H9 (cell line): Measurements from ENCODE around the gene PDGFRB. TPM values are rescaled to one million over a fixed set of nuclear protein-coding genes. Genes with fewer than 3 reads are reported as not detected.

Source experiments
- DNase-seq: peaks from one replicate; pipeline ENCODE4 v3.0.0-alpha.2; 2017
- H2AFZ ChIP-seq: one replicate; pipeline ENCODE4 v1.6.1; 2013; ENCODE audit warnings: mild to moderate bottlenecking, low read length, control low read depth, moderate library complexity
- H2AK5ac ChIP-seq: 2 replicates; pipeline ENCODE4 v1.6.1; 2013; ENCODE audit warnings: low read length, control low read depth, mixed read lengths; ENCODE audit not compliant: insufficient read length
- H2BK120ac ChIP-seq: one replicate; pipeline ENCODE4 v1.6.1; 2013; ENCODE audit warnings: low read depth, mild to moderate bottlenecking, low read length, control low read depth, inconsistent platforms; ENCODE audit not compliant: poor library complexity, severe bottlenecking
- H2BK12ac ChIP-seq: 2 replicates; pipeline ENCODE4 v1.6.1; 2013; ENCODE audit warnings: low read length, control low read depth, mixed read lengths, low read depth; ENCODE audit not compliant: insufficient read length
- H2BK15ac ChIP-seq: 2 replicates; pipeline ENCODE4 v1.6.1; 2013; ENCODE audit warnings: low read depth, low read length, control low read depth
- H2BK20ac ChIP-seq: one replicate; pipeline ENCODE4 v1.6.1; 2013; ENCODE audit warnings: low read depth, mild to moderate bottlenecking, low read length, control low read depth, inconsistent platforms; ENCODE audit not compliant: poor library complexity, severe bottlenecking
- H2BK5ac ChIP-seq: 2 replicates; pipeline ENCODE4 v1.6.1; 2013; ENCODE audit warnings: low read length, control low read depth, mixed read lengths; ENCODE audit not compliant: insufficient read length
- H3K14ac ChIP-seq: 2 replicates; pipeline ENCODE4 v1.6.1; 2013; ENCODE audit warnings: low read length, control low read depth; ENCODE audit not compliant: insufficient read depth
- H3K18ac ChIP-seq: 2 replicates; pipeline ENCODE4 v1.6.1; 2013; ENCODE audit warnings: low read depth, mild to moderate bottlenecking, mixed read lengths, low read length, control low read depth; ENCODE audit not compliant: insufficient read length
- H3K23ac ChIP-seq: 2 replicates; pipeline ENCODE4 v1.6.1; 2013; ENCODE audit warnings: low read length, control low read depth, mixed read lengths, low read depth; ENCODE audit not compliant: insufficient read length
- H3K23me2 ChIP-seq: 2 replicates; pipeline ENCODE4 v1.6.1; 2013; ENCODE audit warnings: low read depth, mild to moderate bottlenecking, mixed read lengths, low read length, control low read depth; ENCODE audit not compliant: insufficient read length, poor library complexity, severe bottlenecking
- H3K27ac ChIP-seq: 2 replicates; pipeline ENCODE4 v1.5.1; 2013; ENCODE audit warnings: low read length, control low read depth, mixed read lengths, low read depth; ENCODE audit not compliant: insufficient read length
- H3K27me3 ChIP-seq: 2 replicates; pipeline ENCODE4 v1.6.1; 2013; ENCODE audit warnings: low read length, control low read depth, inconsistent platforms; ENCODE audit not compliant: insufficient read depth
- H3K4ac ChIP-seq: 2 replicates; pipeline ENCODE4 v1.6.1; 2013; ENCODE audit warnings: low read depth, mild to moderate bottlenecking, control low read depth, inconsistent platforms, low read length, moderate library complexity
- H3K4me1 ChIP-seq: 2 replicates; pipeline ENCODE4 v1.6.1; 2013; ENCODE audit warnings: low read length, control low read depth, inconsistent platforms; ENCODE audit not compliant: insufficient read depth
- H3K4me2 ChIP-seq: 2 replicates; pipeline ENCODE4 v1.6.1; 2013; ENCODE audit warnings: low read length, control low read depth, mixed read lengths; ENCODE audit not compliant: insufficient read length, insufficient read depth
- H3K56ac ChIP-seq: 2 replicates; pipeline ENCODE4 v1.6.1; 2013; ENCODE audit warnings: low read depth, mild to moderate bottlenecking, mixed read lengths, low read length, control low read depth; ENCODE audit not compliant: insufficient read length
- H3K79me1 ChIP-seq: 2 replicates; pipeline ENCODE4 v1.6.1; 2013; ENCODE audit warnings: low read depth, mild to moderate bottlenecking, moderate library complexity, low read length, control low read depth, inconsistent platforms; ENCODE audit not compliant: insufficient read depth, poor library complexity, severe bottlenecking
- H3K79me2 ChIP-seq: 2 replicates; pipeline ENCODE4 v1.6.1; 2013; ENCODE audit warnings: low read length, control low read depth, inconsistent platforms; ENCODE audit not compliant: insufficient read depth
- H3K9ac ChIP-seq: 2 replicates; pipeline ENCODE4 v1.6.1; 2013; ENCODE audit warnings: low read length, control low read depth, mixed read lengths; ENCODE audit not compliant: insufficient read length; ENCODE audit errors: extremely low read depth
- H3K9me3 ChIP-seq: one replicate; pipeline ENCODE4 v1.6.1; 2013; ENCODE audit warnings: low read depth, low read length, inconsistent platforms; ENCODE audit not compliant: control insufficient read depth
- H3T11ph ChIP-seq: one replicate; pipeline ENCODE4 v1.6.1; 2013; ENCODE audit warnings: mild to moderate bottlenecking, low read length, control low read depth, inconsistent platforms
- H4K20me1 ChIP-seq: one replicate; pipeline ENCODE4 v1.6.1; 2013; ENCODE audit not compliant: control insufficient read depth, insufficient read length, insufficient read depth
- H4K5ac ChIP-seq: 2 replicates; pipeline ENCODE4 v1.6.1; 2013; ENCODE audit warnings: low read depth, mild to moderate bottlenecking, mixed read lengths, low read length, control low read depth; ENCODE audit not compliant: insufficient read length
- H4K8ac ChIP-seq: replicated peaks from 2 replicates; pipeline ENCODE4 v1.6.1; 2013; ENCODE audit warnings: low read length, control low read depth, mixed read lengths, low read depth; ENCODE audit not compliant: insufficient read length
- H4K91ac ChIP-seq: 2 replicates; pipeline ENCODE4 v1.6.1; 2013; ENCODE audit warnings: low read depth, mild to moderate bottlenecking, moderate library complexity, mixed read lengths, low read length, control low read depth; ENCODE audit not compliant: insufficient read length
- H3K27ac Mint-ChIP-seq, 3 experiments: 2 replicates in 2 of 3; 3 replicates in 1 of 3; pipeline ENCODE4 v1.8.0; 2020 to 2021; ENCODE audit warnings: mixed read lengths in 3 of 3, mild to moderate bottlenecking in 1 of 3, moderate library complexity in 1 of 3
- H3K27me3 Mint-ChIP-seq: 2 replicates; pipeline ENCODE4 v1.8.0; 2021; ENCODE audit warnings: low read depth, mild to moderate bottlenecking, moderate library complexity, mixed read lengths
- H3K36me3 Mint-ChIP-seq, 3 experiments: 2 replicates in 2 of 3; 3 replicates in 1 of 3; pipeline ENCODE4 v1.8.0; 2020 to 2021; ENCODE audit warnings: low read depth in 3 of 3, mixed read lengths in 3 of 3; ENCODE audit not compliant: insufficient read depth in 1 of 3
- H3K4me1 Mint-ChIP-seq, 2 experiments: 2 replicates each; pipeline ENCODE4 v1.8.0; 2020; ENCODE audit warnings: mixed read lengths in 2 of 2
- H3K4me3 Mint-ChIP-seq, 2 experiments: 2 replicates in 1 of 2; 3 replicates in 1 of 2; pipeline ENCODE4 v1.8.0; 2020 to 2021; ENCODE audit warnings: mild to moderate bottlenecking in 2 of 2, mixed read lengths in 2 of 2, moderate library complexity in 1 of 2
- H3K9me3 Mint-ChIP-seq, 2 experiments: 2 replicates in 1 of 2; 3 replicates in 1 of 2; pipeline ENCODE4 v1.8.0; 2020; ENCODE audit warnings: mild to moderate bottlenecking in 2 of 2, mixed read lengths in 2 of 2, moderate library complexity in 1 of 2
- WGBS: extraction: QIAGEN DNeasy Blood & Tissue Kit; methylation state at CpG from one replicate; pipeline ENCODE4 v1.1.7; 2013; ENCODE audit warnings: missing lambda C conversion rate, low lambda C conversion rate, mixed read lengths; ENCODE audit not compliant: insufficient read length; ENCODE audit errors: extremely low coverage; 5-methylcytosine and 5-hydroxymethylcytosine counted together
- total RNA-seq: library from RNA; stranded (reverse); gene quantifications from 2 replicates; pipeline ENCODE4 v1.2.1, GENCODE V29; 2021
- TF ChIP-seq, protein P1 (sequence below): fragments of 200-600 bp; sonication (generic); conservative IDR thresholded peaks from 3 replicates; pipeline ENCODE4 v1.8.0; 2021; ENCODE audit warnings: antibody characterized with exemption, mild to moderate bottlenecking

The PDGFRB gene
- total RNA-seq, 1 experiment from 2014 or later, result 2.2 TPM

DNA sequence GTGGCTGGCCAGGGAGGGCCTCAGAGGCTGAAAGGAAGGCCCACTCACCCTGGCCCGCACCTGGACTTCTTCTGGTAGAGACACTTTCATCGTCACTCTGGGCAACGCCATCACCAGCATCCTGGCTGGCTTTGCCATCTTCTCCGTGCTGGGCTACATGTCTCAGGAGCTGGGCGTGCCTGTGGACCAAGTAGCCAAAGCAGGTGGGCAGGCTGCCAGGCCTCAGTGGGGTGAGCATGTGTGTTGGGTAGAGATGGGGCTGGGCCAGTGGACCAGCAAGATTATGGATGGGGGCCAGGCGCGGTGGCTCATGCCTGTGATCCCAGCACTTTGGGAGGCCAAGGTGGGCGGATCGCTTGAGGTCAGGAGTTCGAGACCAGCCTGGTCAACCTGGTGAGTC, 46.9 kb upstream of the PDGFRB start:
- Mint-ChIP-seq H3K4me3 (no peak overlapping the region), H3K27ac (no peak overlapping the region), H3K36me3 (no peaks in the 10 kb centered on the region), H3K27me3 (peaks cover 39% of the 10 kb centered on the region), H3K9me3 (no peaks in the 10 kb centered on the region; a peak in 1 of 5 replicates), H3K4me1 (peaks cover 0 to 7% of the 10 kb centered on the region in 2 experiments; a peak in 2 of 4 replicates)
- H3K4ac ChIP-seq, result no peak overlapping the region
- H3K14ac ChIP-seq, result no peak overlapping the region
- H3T11ph ChIP-seq, result no peak overlapping the region
- no peak overlapping the region for H3K23ac ChIP-seq
- TF ChIP-seq, protein P1, sequence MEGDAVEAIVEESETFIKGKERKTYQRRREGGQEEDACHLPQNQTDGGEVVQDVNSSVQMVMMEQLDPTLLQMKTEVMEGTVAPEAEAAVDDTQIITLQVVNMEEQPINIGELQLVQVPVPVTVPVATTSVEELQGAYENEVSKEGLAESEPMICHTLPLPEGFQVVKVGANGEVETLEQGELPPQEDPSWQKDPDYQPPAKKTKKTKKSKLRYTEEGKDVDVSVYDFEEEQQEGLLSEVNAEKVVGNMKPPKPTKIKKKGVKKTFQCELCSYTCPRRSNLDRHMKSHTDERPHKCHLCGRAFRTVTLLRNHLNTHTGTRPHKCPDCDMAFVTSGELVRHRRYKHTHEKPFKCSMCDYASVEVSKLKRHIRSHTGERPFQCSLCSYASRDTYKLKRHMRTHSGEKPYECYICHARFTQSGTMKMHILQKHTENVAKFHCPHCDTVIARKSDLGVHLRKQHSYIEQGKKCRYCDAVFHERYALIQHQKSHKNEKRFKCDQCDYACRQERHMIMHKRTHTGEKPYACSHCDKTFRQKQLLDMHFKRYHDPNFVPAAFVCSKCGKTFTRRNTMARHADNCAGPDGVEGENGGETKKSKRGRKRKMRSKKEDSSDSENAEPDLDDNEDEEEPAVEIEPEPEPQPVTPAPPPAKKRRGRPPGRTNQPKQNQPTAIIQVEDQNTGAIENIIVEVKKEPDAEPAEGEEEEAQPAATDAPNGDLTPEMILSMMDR, result no peak
- no peak overlapping the region for H2BK15ac ChIP-seq
- H3K27me3 ChIP-seq, result peaks cover 3% of the 10 kb centered on the region; the same call in 1 of the 2 replicates
- H4K91ac ChIP-seq, result no peak overlapping the region
- no peaks in the 10 kb centered on the region for H3K9me3 ChIP-seq
- no peak overlapping the region for H2BK120ac ChIP-seq
- no peak overlapping the region for H2AK5ac ChIP-seq
- no peak overlapping the region for H3K4me2 ChIP-seq
- H4K5ac ChIP-seq, result no peak overlapping the region
- H2BK5ac ChIP-seq, result no peak overlapping the region
- H3K23me2 ChIP-seq, result no peaks in the 10 kb centered on the region
- no peak overlapping the region for H3K18ac ChIP-seq
- H2BK20ac ChIP-seq, result no peak overlapping the region
- no peaks in the 10 kb centered on the region for H3K79me2 ChIP-seq
- no peaks in the 10 kb centered on the region for H3K4me1 ChIP-seq
- no peaks in the 10 kb centered on the region for H4K20me1 ChIP-seq
- no peak overlapping the region for H3K56ac ChIP-seq
- WGBS, result no CpG with 5 or more reads among the region's 10 CpGs
- H3K27ac ChIP-seq, result no peak overlapping the region
- H2BK12ac ChIP-seq, result no peak overlapping the region
- no peak for DNase-seq
- no peak overlapping the region for H2AFZ ChIP-seq
- H4K8ac ChIP-seq, result no peak overlapping the region
- H3K79me1 ChIP-seq, result no peaks in the 10 kb centered on the region
- H3K9ac ChIP-seq, result no peak overlapping the region
